ENCODE data around the gene PDE4D. TPM values are rescaled to one million over a fixed set of nuclear protein-coding genes. Genes with fewer than 3 reads are reported as not detected.

PDE4D gene
- total RNA-seq, 1 donor from 2014 or later = 85.8 TPM

DNA sequence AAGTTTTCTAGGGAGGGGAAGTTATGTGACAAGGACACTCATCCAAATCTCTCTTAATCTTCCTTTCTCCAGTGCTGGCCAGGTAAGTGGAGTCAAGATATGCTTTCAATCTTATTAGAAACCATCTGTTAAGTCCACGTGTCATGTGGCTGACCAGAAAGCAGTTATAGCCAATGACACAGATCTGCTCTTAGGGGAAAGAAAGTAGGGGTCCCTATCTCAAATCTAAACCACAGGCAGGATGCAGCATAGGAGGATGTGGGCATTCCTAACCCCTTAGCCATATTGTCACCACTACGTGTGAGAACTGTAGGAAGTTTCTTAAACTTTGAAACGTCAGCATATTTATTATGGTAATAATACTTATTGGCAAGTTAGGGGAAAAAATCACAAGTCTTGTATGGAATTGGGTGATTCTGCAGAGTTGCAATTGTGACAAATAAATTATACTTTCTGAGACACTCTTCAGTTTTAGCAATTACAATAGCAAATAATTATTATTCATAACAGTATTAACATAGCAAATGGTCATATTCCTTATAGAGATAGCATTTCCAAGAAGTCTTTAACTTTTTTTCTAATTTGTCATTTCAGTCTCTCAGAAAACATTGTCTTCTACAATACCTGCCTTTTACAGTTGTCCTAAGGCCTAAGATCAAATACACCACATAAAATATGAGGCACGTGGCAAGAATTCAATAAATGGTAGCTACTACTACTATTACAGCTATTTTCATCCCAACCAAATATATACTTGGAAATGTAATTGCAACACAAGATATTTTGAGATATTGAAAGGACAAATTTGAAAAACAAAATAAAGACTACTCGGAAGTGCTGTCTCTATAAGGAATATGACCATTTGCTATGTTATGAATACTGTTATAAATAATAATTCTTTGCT is 236.9 kb downstream of the PDE4D start:
- no peak for ATAC-seq
- H3K27ac ChIP-seq = no peak overlapping the region
- H3K27me3 ChIP-seq = no peaks in the 10 kb centered on the region
- intact Hi-C loops (cut with DNase I) = no loop called here
- TF ChIP-seq, protein P1, sequence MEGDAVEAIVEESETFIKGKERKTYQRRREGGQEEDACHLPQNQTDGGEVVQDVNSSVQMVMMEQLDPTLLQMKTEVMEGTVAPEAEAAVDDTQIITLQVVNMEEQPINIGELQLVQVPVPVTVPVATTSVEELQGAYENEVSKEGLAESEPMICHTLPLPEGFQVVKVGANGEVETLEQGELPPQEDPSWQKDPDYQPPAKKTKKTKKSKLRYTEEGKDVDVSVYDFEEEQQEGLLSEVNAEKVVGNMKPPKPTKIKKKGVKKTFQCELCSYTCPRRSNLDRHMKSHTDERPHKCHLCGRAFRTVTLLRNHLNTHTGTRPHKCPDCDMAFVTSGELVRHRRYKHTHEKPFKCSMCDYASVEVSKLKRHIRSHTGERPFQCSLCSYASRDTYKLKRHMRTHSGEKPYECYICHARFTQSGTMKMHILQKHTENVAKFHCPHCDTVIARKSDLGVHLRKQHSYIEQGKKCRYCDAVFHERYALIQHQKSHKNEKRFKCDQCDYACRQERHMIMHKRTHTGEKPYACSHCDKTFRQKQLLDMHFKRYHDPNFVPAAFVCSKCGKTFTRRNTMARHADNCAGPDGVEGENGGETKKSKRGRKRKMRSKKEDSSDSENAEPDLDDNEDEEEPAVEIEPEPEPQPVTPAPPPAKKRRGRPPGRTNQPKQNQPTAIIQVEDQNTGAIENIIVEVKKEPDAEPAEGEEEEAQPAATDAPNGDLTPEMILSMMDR (IDR thresholded peaks at IDR 0.05) = no peak
- no peaks in the 10 kb centered on the region for H3K4me1 ChIP-seq
- H3K9me3 ChIP-seq = no peaks in the 10 kb centered on the region
- no peak overlapping the region for H3K4me3 ChIP-seq
- no peaks in the 10 kb centered on the region for H3K36me3 ChIP-seq
- DNase-seq = no peak

DNA sequence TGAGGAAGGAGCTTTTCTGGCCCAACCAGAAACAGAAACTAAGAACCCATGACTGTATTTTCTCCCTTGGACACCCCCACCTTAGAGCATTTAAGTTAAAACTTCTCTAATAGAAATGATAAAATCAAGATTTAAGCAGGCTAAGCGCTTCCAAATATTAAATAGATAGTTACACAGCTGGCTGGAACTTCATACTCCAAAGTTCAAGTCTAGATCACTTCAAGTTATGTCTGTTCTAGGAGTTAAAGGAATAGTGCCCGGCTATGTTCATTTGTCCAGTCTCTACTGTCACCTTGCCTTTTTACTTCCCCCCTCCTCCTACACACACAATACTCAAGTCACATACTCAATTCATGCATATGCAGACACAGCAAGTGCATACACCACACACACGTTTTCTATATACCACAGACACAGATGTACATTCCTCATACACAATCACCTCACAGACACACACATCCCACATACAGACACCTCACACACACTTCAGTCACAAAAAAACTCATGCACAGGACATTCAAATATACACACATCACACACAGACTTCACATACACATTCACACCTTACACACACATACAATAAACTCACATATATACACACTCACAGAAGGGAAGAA is 237.7 kb downstream of the PDE4D start:
- no peaks in the 10 kb centered on the region for H3K27me3 ChIP-seq
- DNase-seq = no peak
- ATAC-seq = no peak
- intact Hi-C loops (cut with DNase I) = no loop called here
- H3K4me1 ChIP-seq = no peaks in the 10 kb centered on the region
- H3K4me3 ChIP-seq = no peak overlapping the region
- no peak overlapping the region for H3K27ac ChIP-seq
- H3K36me3 ChIP-seq = no peaks in the 10 kb centered on the region
- H3K9me3 ChIP-seq = no peaks in the 10 kb centered on the region
- TF ChIP-seq, protein P1 (IDR thresholded peaks at IDR 0.05) = no peak

DNA sequence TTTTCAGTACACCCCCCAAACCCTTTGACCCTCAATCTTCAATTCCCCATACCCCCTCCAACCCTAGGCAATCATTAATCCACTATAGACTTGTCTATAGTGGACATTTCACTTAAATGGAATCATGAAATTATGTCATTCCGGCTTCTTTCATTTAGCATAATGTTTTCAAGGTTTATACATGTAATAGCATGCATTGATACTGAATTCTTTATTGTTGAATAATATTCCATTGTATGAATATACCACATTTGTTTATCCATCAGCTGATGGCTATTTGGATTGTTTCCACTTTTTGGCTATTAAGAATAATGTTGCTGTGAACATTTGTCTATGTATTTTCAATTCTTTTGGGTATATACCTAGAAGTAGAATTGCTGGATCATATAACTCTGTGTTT is 238.8 kb downstream of the PDE4D start:
- H3K27ac ChIP-seq = no peak overlapping the region
- no peak for DNase-seq
- intact Hi-C loops (cut with DNase I) = no loop called here
- ATAC-seq = no peak
- H3K9me3 ChIP-seq = no peaks in the 10 kb centered on the region
- no peak overlapping the region for H3K4me3 ChIP-seq
- peaks cover 4% of the 10 kb centered on the region for H3K4me1 ChIP-seq
- TF ChIP-seq, protein P1 (IDR thresholded peaks at IDR 0.05) = no peak
- H3K36me3 ChIP-seq = no peaks in the 10 kb centered on the region
- no peaks in the 10 kb centered on the region for H3K27me3 ChIP-seq

DNA sequence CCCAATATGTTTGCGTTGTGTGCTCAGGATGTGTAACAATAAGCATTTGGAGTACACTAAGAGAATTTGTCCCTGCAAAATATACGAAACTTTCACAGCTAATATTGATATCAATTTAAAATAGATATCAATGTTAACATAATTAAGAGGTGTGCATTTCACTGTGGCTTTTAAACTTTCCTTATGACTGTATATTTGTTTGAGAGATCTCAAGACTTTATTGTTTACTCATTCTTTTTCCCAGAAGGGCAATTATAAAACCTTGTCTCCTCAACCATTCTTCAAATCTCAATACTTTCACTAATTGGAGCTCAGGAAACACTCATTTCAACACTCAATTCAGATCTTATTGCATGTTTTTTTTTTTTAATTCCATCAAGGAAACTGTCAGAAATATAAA is 241.1 kb downstream of the PDE4D start:
- intact Hi-C loops (cut with DNase I) = no loop called here
- Histone ChIP-seq H3K36me3 (no peaks in the 10 kb centered on the region), H3K27ac (no peak overlapping the region)

DNA sequence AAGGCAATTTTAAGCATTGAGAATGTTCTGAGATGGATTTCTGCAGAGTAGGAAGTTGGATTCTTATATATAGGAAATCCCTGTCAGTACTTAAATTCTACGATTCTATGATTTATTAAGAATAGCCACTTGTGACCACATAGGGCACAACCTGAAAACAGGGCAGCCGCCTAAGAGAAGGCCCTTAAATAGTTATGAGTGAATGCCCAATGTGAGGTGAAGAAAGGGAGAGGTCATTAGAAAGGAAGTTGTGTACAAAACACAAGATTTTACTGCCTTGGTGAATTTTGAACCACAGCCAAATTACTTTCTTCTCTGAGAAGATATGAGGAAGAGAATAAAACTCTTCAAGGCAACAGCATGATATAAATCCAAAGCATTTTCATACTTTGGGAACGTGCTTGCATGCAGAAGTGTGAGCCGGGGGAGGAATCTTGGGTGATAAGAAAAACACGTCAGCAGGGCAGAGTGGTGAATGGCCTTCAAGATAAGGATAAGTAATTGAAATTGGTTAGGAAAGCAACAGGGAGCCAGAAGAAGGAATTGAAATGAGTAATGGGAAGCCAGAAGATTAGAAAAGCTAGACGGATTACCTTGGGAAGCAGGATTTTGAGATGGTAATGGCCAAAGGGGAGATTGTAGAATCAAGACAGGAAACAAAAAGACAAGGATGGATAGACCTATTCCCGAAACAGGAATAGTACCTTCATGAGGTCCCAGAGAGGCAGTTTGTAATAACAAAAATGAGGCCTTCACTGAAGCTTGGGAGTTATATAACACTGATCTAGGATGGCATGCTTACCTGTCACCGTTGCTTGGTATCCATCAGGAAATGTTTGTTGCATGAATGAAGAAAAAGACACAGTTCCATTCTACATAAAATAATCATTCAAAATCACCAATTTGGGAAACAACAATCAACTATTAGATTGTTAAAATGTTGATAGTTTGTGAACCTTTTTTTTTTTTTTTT is 244.3 kb downstream of the PDE4D start:
- TF ChIP-seq, protein P1 (IDR thresholded peaks at IDR 0.05) = no peak
- intact Hi-C loops (cut with DNase I) = no loop called here
- no peaks in the 10 kb centered on the region for H3K9me3 ChIP-seq
- H3K27ac ChIP-seq = no peak overlapping the region
- DNase-seq (no peak), ATAC-seq (no peak)
- H3K36me3 ChIP-seq = no peaks in the 10 kb centered on the region
- H3K4me3 ChIP-seq = no peak overlapping the region
- no peaks in the 10 kb centered on the region for H3K27me3 ChIP-seq
- peaks cover 16% of the 10 kb centered on the region for H3K4me1 ChIP-seq

More for the DNA sequence above, 241.1 kb downstream of the PDE4D start:
- ATAC-seq (no peak), DNase-seq (no peak)
- H3K4me1 ChIP-seq = peaks cover 16% of the 10 kb centered on the region
- no peak overlapping the region for H3K4me3 ChIP-seq
- no peaks in the 10 kb centered on the region for H3K27me3 ChIP-seq
- H3K9me3 ChIP-seq = no peaks in the 10 kb centered on the region
- TF ChIP-seq, protein P1 (IDR thresholded peaks at IDR 0.05) = no peak

Measured in upper lobe of right lung (tissue), 1 donor.